PC-9 (cell line): Measurements from ENCODE around the gene UBE2S. TPM values are rescaled to one million over a fixed set of nuclear protein-coding genes. Genes with fewer than 3 reads are reported as not detected.

Experiments
- BruUV-seq: library from RNA; stranded (reverse); fragments of 400-500 nt; replicated peaks from 2 replicates; lab custom pipeline; 2021; lab: Mats Ljungman, UMichigan
- CTCF ChIA-PET: fragments of 300-600 bp; sonication (Branson Sonifier 250); formaldehyde crosslinking; loops from one replicate; lab custom pipeline; 2022; ENCODE audit warnings: antibody characterized with exemption; lab: Charles Lee
- POLR2A ChIA-PET: fragments of 300-600 bp; sonication (Branson Sonifier 250); formaldehyde crosslinking; loops from one replicate; lab custom pipeline; 2022; ENCODE audit warnings: antibody characterized with exemption; ENCODE audit not compliant: unreplicated experiment; lab: Charles Lee
- DNase-seq, 2 experiments: peaks; one replicate each; pipeline versions ENCODE4 v3.0.0 to v3.0.0-alpha.2; 2015 to 2022; ENCODE audit warnings: mixed read lengths in 1 of 2
- H2AFZ ChIP-seq: fragments of 200-600 bp; sonication (generic); 2 replicates; pipeline ENCODE4 v1.8.1; 2017; ENCODE audit warnings: antibody characterized with exemption
- H3F3A ChIP-seq: fragments of 200-600 bp; sonication (generic); 2 replicates; pipeline ENCODE4 v1.8.1; 2017; ENCODE audit warnings: antibody characterized with exemption, mild to moderate bottlenecking, low read depth; ENCODE audit not compliant: insufficient read depth
- H3K27ac ChIP-seq: fragments of 200-600 bp; sonication (generic); 2 replicates; pipeline ENCODE4 v1.6.1; 2016; ENCODE audit warnings: mixed run types
- H3K27me3 ChIP-seq: fragments of 200-600 bp; sonication (generic); 2 replicates; pipeline ENCODE4 v1.6.1; 2016; ENCODE audit warnings: low read depth, mixed run types; ENCODE audit not compliant: insufficient read depth
- H3K36me3 ChIP-seq: fragments of 200-600 bp; sonication (generic); 2 replicates; pipeline ENCODE4 v1.6.1; 2016; ENCODE audit warnings: low read depth, mixed run types
- H3K4me1 ChIP-seq: fragments of 200-600 bp; sonication (generic); replicated peaks from 2 replicates; pipeline ENCODE4 v1.6.1; 2016; ENCODE audit warnings: mixed run types; ENCODE audit not compliant: insufficient read depth
- H3K4me2 ChIP-seq: fragments of 200-600 bp; sonication (generic); 2 replicates; pipeline ENCODE4 v1.6.1; 2017; ENCODE audit warnings: mixed run types
- H3K4me3 ChIP-seq: fragments of 200-600 bp; sonication (generic); 2 replicates; pipeline ENCODE4 v1.6.1; 2016; ENCODE audit warnings: mixed run types
- H3K79me2 ChIP-seq: fragments of 200-600 bp; sonication (generic); 2 replicates; pipeline ENCODE4 v1.6.1; 2017; ENCODE audit warnings: low read depth, mixed run types
- H3K9me2 ChIP-seq: fragments of 200-600 bp; sonication (generic); 2 replicates; pipeline ENCODE4 v1.8.1; 2017; ENCODE audit warnings: mild to moderate bottlenecking; ENCODE audit not compliant: insufficient read depth
- H3K9me3 ChIP-seq: fragments of 200-600 bp; sonication (generic); 2 replicates; pipeline ENCODE4 v1.8.1; 2016; ENCODE audit warnings: low read depth; ENCODE audit not compliant: insufficient read depth
- H4K20me1 ChIP-seq: fragments of 200-600 bp; sonication (generic); 2 replicates; pipeline ENCODE4 v1.8.1; 2017; ENCODE audit not compliant: insufficient read depth
- EZH2 ChIP-seq: fragments of 200-600 bp; sonication (generic); IDR thresholded peaks from 2 replicates; pipeline ENCODE4 v1.8.0; 2017; ENCODE audit warnings: antibody characterized with exemption, low read depth
- intact Hi-C: fragments of 100-400 bp; cut with micrococcal nuclease; formaldehyde crosslinking; loops from one replicate; pipeline ENCODE4 v1.10.0; 2022; ENCODE audit not compliant: unreplicated experiment
- total RNA-seq: library from RNA; stranded (reverse); gene quantifications from 2 replicates; pipeline ENCODE4 v1.2.3, GENCODE V29; 2021
- TF ChIP-seq, protein P1 (sequence below): fragments of 200-600 bp; sonication (generic); conservative IDR thresholded peaks from 2 replicates; pipeline ENCODE4 v1.6.1; 2017; ENCODE audit warnings: mixed run types, antibody characterized with exemption, mild to moderate bottlenecking, moderate library complexity

Gene UBE2S
- total RNA-seq, 1 experiment from 2014 or later = 359 TPM

DNA sequence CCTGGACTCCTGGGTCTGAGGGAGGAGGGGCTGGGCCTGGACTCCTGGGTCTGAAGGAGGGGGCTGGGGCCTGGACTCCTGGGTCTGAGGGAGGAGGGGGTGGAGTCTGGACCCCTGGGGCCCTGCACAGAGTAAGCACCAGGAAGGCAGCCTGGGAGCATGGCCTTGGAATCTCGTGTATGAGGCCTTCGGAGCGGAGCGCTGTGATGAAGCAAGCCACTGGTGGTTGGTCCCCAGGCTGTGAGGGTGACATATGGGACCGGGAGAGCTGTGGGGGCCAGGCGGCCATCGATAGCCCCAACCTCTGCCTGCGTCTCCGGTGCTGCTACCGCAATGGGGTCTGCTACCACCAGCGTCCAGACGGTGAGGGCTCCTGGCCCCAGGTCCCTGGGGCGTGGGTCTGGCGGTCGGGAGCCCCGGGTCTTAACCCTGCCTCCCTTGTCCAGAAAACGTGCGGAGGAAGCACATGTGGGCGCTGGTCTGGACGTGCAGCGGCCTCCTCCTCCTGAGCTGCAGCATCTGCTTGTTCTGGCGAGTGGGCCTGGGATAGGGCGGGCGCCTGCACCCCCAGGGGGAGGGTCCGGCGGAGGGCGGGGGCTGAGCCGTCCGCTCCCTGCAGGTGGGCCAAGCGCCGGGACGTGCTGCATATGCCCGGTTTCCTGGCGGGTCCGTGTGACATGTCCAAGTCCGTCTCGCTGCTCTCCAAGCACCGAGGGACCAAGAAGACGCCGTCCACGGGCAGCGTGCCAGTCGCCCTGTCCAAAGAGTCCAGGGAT is 30.0 kb downstream of the UBE2S start:
- peaks cover 13% of the 10 kb centered on the region for H3K79me2 ChIP-seq
- BruUV-seq = no TSS peak
- no peak overlapping the region for H3K27ac ChIP-seq
- no peak overlapping the region for H3K4me2 ChIP-seq
- H3K36me3 ChIP-seq = 0 out of 2 replicates have a peak, but pooled peaks cover 6% of the 10 kb centered on the region
- DNase-seq = no peak
- H3K4me1 ChIP-seq = peaks cover 40% of the 10 kb centered on the region
- no peaks in the 10 kb centered on the region for H3K9me3 ChIP-seq
- no peak overlapping the region for H3K4me3 ChIP-seq
- TF ChIP-seq, protein P1, sequence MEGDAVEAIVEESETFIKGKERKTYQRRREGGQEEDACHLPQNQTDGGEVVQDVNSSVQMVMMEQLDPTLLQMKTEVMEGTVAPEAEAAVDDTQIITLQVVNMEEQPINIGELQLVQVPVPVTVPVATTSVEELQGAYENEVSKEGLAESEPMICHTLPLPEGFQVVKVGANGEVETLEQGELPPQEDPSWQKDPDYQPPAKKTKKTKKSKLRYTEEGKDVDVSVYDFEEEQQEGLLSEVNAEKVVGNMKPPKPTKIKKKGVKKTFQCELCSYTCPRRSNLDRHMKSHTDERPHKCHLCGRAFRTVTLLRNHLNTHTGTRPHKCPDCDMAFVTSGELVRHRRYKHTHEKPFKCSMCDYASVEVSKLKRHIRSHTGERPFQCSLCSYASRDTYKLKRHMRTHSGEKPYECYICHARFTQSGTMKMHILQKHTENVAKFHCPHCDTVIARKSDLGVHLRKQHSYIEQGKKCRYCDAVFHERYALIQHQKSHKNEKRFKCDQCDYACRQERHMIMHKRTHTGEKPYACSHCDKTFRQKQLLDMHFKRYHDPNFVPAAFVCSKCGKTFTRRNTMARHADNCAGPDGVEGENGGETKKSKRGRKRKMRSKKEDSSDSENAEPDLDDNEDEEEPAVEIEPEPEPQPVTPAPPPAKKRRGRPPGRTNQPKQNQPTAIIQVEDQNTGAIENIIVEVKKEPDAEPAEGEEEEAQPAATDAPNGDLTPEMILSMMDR = no peak
- no peak for TF ChIP-seq EZH2
- POLR2A ChIA-PET = interaction anchor here (0.5 kb wide), 1 partner anchor 29 kb away, joined by 9 read pairs; no protein-coding TSS in a partner anchor
- H2AFZ ChIP-seq = no peak overlapping the region
- CTCF ChIA-PET = no interaction called here
- no peaks in the 10 kb centered on the region for H3K9me2 ChIP-seq
- intact Hi-C loops = no loop called here
- peaks cover 48% of the 10 kb centered on the region; the same call in 1 of the 2 replicates for H3F3A ChIP-seq
- H4K20me1 ChIP-seq = peaks cover 15% of the 10 kb centered on the region
- H3K27me3 ChIP-seq = no peaks in the 10 kb centered on the region

DNA sequence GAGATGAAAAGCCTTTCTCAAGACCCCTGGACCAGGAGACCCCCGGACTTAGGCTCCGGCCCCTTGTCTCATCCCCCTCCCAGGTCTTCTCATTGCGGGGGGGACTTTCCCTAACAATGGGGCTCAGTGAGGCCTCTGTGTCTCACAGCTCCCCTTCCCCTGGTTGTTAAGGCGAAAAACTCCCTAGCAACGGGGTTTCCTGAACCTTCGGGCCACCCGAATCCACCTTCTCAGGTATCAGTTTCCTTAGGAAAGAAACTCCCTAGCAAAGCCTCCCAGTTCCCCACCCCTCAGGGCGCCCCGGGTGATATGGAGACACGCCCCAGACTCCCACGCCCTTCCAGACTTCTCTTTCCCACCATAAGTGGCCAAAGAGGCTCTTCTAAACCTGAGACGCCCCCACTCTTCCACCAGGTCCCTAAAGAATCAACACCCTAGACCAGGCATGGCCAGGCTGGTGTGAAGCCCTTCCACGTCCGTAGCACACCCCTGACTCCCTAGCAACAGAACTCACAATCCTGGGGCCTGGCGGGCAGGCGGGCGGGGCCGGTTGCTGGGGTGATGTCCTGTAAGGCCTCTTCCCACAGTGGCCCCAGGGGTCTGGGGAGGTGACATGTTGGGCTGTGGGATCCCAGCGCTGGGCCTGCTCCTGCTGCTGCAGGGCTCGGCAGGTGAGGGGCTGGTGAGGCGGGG is 31.2 kb downstream of the UBE2S start, which contains the start of gene TMEM190:
TSS of gene TMEM190 (plus strand) at position 586 of the 693 bp plus-strand sequence. CDS start at position 614, 28 bp downstream.
- CTCF ChIA-PET = no interaction called here
- Histone ChIP-seq H3K27ac (no peak within 1 kb of the TSS), H3K4me3 (no peak within 1 kb of the TSS), H3K79me2 (peaks cover 1% of the 10 kb centered on the region), H3K4me1 (peaks cover 38% of the 10 kb centered on the region), H3K4me2 (no peak within 1 kb of the TSS), H3K9me2 (no peaks in the 10 kb centered on the region), H3K27me3 (no peaks in the 10 kb centered on the region), H3K9me3 (no peaks in the 10 kb centered on the region), H3F3A (peaks cover 53% of the 10 kb centered on the region; the same call in 1 of the 2 replicates), H2AFZ (no peak within 1 kb of the TSS), H3K36me3 (0 out of 2 replicates have a peak, but pooled peaks cover 6% of the 10 kb centered on the region), H4K20me1 (peaks cover 15% of the 10 kb centered on the region)
- BruUV-seq = no TSS peak
- no peak for TF ChIP-seq EZH2
- TF ChIP-seq, protein P1 = no peak
- intact Hi-C loops = no loop called here
- peak in 1 of 2 experiments; percentile 70 for DNase-seq
- POLR2A ChIA-PET = interaction anchor here (0.5 kb wide), 1 partner anchor 13 kb away, joined by 5 read pairs; the partner anchor contains the start of gene GARIN5B
